HUES6 (cell line): ENCODE measurements around the gene FZD7.

Experiments
- H3K27ac ChIP-seq: 2 replicates; pipeline ENCODE4 v1.7.0; 2013; ENCODE audit warnings: low read depth, mild to moderate bottlenecking, low read length, inconsistent platforms
- H3K27me3 ChIP-seq: 2 replicates; pipeline ENCODE4 v1.6.1; 2013; ENCODE audit warnings: low read length; ENCODE audit not compliant: control insufficient read depth, insufficient read depth
- H3K36me3 ChIP-seq: 2 replicates; pipeline ENCODE4 v1.6.1; 2013; ENCODE audit warnings: low read length; ENCODE audit not compliant: control insufficient read depth, insufficient read depth
- H3K4me1 ChIP-seq: 2 replicates; pipeline ENCODE4 v1.6.1; 2013; ENCODE audit warnings: low read length; ENCODE audit not compliant: control insufficient read depth, insufficient read depth
- H3K4me3 ChIP-seq: 2 replicates; pipeline ENCODE4 v1.5.1; 2013; ENCODE audit warnings: low read depth, low read length
- H3K9ac ChIP-seq: one replicate; pipeline ENCODE4 v1.6.1; 2013; ENCODE audit warnings: mild to moderate bottlenecking, low read length
- H3K9me3 ChIP-seq: 2 replicates; pipeline ENCODE4 v1.6.1; 2013; ENCODE audit warnings: low read depth, low read length; ENCODE audit not compliant: control insufficient read depth, insufficient read depth

FZD7 gene

GRCh38 chr2:202051499-202052161 lies 18.0 kb downstream of the FZD7 start:
- H3K27me3 ChIP-seq = no peaks in the 10 kb centered on the region

GRCh38 chr2:202052235-202052634 lies 18.6 kb downstream of the FZD7 start:
- no peak overlapping the region for H3K9ac ChIP-seq
- H3K4me1 ChIP-seq = peaks cover 20% of the 10 kb centered on the region
- H3K4me3 ChIP-seq = no peak overlapping the region
- H3K36me3 ChIP-seq = no peaks in the 10 kb centered on the region
- H3K27ac ChIP-seq = no peak overlapping the region
- no peaks in the 10 kb centered on the region for H3K9me3 ChIP-seq
- no peaks in the 10 kb centered on the region for H3K27me3 ChIP-seq

More at GRCh38 chr2:202051499-202052161, 18.0 kb downstream of the FZD7 start:
- no peak overlapping the region for H3K4me3 ChIP-seq
- H3K36me3 ChIP-seq = no peaks in the 10 kb centered on the region
- peaks cover 24% of the 10 kb centered on the region for H3K4me1 ChIP-seq
- no peaks in the 10 kb centered on the region for H3K9me3 ChIP-seq
- no peak overlapping the region for H3K27ac ChIP-seq
- H3K9ac ChIP-seq = no peak overlapping the region

GRCh38 chr2:202054679-202055078 lies 21.0 kb downstream of the FZD7 start:
- H3K9ac ChIP-seq = no peak overlapping the region
- H3K4me3 ChIP-seq = no peak overlapping the region
- no peaks in the 10 kb centered on the region for H3K27me3 ChIP-seq
- no peaks in the 10 kb centered on the region for H3K9me3 ChIP-seq
- H3K27ac ChIP-seq = no peak overlapping the region
- no peaks in the 10 kb centered on the region for H3K36me3 ChIP-seq
- peaks cover 20% of the 10 kb centered on the region for H3K4me1 ChIP-seq

GRCh38 chr2:202056611-202057010 lies 23.0 kb downstream of the FZD7 start:
- H3K27me3 ChIP-seq = no peaks in the 10 kb centered on the region
- no peak overlapping the region for H3K27ac ChIP-seq
- H3K4me1 ChIP-seq = peaks cover 8% of the 10 kb centered on the region
- H3K4me3 ChIP-seq = no peak overlapping the region
- no peaks in the 10 kb centered on the region for H3K36me3 ChIP-seq
- no peak overlapping the region for H3K9ac ChIP-seq
- H3K9me3 ChIP-seq = no peaks in the 10 kb centered on the region

GRCh38 chr2:202060218-202060617 lies 26.6 kb downstream of the FZD7 start:
- Histone ChIP-seq H3K27me3 (no peaks in the 10 kb centered on the region), H3K9me3 (no peaks in the 10 kb centered on the region), H3K4me3 (no peak overlapping the region), H3K4me1 (peaks cover 13% of the 10 kb centered on the region), H3K9ac (no peak overlapping the region), H3K36me3 (no peaks in the 10 kb centered on the region), H3K27ac (no peak overlapping the region)

- H3K27ac ChIP-seq = no peak overlapping the region
- H3K9me3 ChIP-seq = no peaks in the 10 kb centered on the region
- no peak overlapping the region for H3K4me3 ChIP-seq
- H3K27me3 ChIP-seq = no peaks in the 10 kb centered on the region
- no peaks in the 10 kb centered on the region for H3K36me3 ChIP-seq
- H3K9ac ChIP-seq = no peak overlapping the region
- H3K4me1 ChIP-seq = peaks cover 13% of the 10 kb centered on the region
These were observed 28.0 kb downstream of the FZD7 start for GRCh38 chr2:202061695-202062094.

- no peaks in the 10 kb centered on the region for H3K9me3 ChIP-seq
- H3K4me3 ChIP-seq = no peak overlapping the region
- H3K9ac ChIP-seq = no peak overlapping the region
- H3K27me3 ChIP-seq = no peaks in the 10 kb centered on the region
- peaks cover 13% of the 10 kb centered on the region for H3K4me1 ChIP-seq
- no peaks in the 10 kb centered on the region for H3K36me3 ChIP-seq
- 0 out of 2 replicates have a peak overlapping the region, but pooled peaks have one; percentile 10 for H3K27ac ChIP-seq
These were observed 30.7 kb downstream of the FZD7 start for GRCh38 chr2:202064171-202064880.

- Histone ChIP-seq H3K27ac (no peak overlapping the region), H3K9ac (no peak overlapping the region), H3K9me3 (no peaks in the 10 kb centered on the region), H3K4me1 (peaks cover 13% of the 10 kb centered on the region), H3K4me3 (no peak overlapping the region), H3K27me3 (no peaks in the 10 kb centered on the region), H3K36me3 (no peaks in the 10 kb centered on the region)
These were observed 31.2 kb downstream of the FZD7 start for GRCh38 chr2:202064881-202065230.

GRCh38 chr2:202065876-202066275 lies 32.2 kb downstream of the FZD7 start:
- no peak overlapping the region for H3K27ac ChIP-seq
- H3K27me3 ChIP-seq = no peaks in the 10 kb centered on the region
- H3K36me3 ChIP-seq = no peaks in the 10 kb centered on the region
- peaks cover 13% of the 10 kb centered on the region for H3K4me1 ChIP-seq
- no peak overlapping the region for H3K4me3 ChIP-seq
- no peaks in the 10 kb centered on the region for H3K9me3 ChIP-seq
- no peak overlapping the region for H3K9ac ChIP-seq

- no peaks in the 10 kb centered on the region for H3K36me3 ChIP-seq
- H3K27ac ChIP-seq = no peak overlapping the region
- H3K27me3 ChIP-seq = no peaks in the 10 kb centered on the region
- no peak overlapping the region for H3K4me3 ChIP-seq
- no peaks in the 10 kb centered on the region for H3K9me3 ChIP-seq
- no peak overlapping the region for H3K9ac ChIP-seq
- H3K4me1 ChIP-seq = peaks cover 13% of the 10 kb centered on the region
These were observed 33.2 kb downstream of the FZD7 start for GRCh38 chr2:202066875-202067274.

GRCh38 chr2:202067589-202067988 lies 33.9 kb downstream of the FZD7 start:
- Histone ChIP-seq H3K36me3 (no peaks in the 10 kb centered on the region), H3K27me3 (no peaks in the 10 kb centered on the region), H3K4me3 (no peak overlapping the region), H3K9ac (no peak overlapping the region), H3K27ac (no peak overlapping the region), H3K4me1 (peaks cover 17% of the 10 kb centered on the region), H3K9me3 (no peaks in the 10 kb centered on the region)
